ENCODE measurements around the gene TOR2A.
"Not testable (repeated sequence)": the region's sequence is repeated elsewhere in the genome, so short reads cannot be mapped to it uniquely, and the experiment has no call there.

The TOR2A gene

GRCh38 chr9:127768698-127769097 lies 33.6 kb upstream of the TOR2A start:
- no peak for DNase-seq (ENCODE audit: low read depth, low spot score)

- no peak for DNase-seq (ENCODE audit: low read depth, low spot score)
Observed at GRCh38 chr9:127767909-127768331, 32.8 kb upstream of the TOR2A start.

GRCh38 chr9:127767410-127767809 lies 32.3 kb upstream of the TOR2A start:
- DNase-seq (ENCODE audit: low read depth, low spot score), result no peak

- DNase-seq (ENCODE audit: low read depth, low spot score), result no peak
Observed at GRCh38 chr9:127765418-127765817, 30.3 kb upstream of the TOR2A start.

GRCh38 chr9:127763918-127764384 lies 28.9 kb upstream of the TOR2A start:
- no peak for DNase-seq (ENCODE audit: low read depth, low spot score)

- DNase-seq (ENCODE audit: low read depth, low spot score), result no peak
Observed at GRCh38 chr9:127762111-127762676, 27.1 kb upstream of the TOR2A start.

- DNase-seq (ENCODE audit: low read depth, low spot score), result no peak
Observed at GRCh38 chr9:127761491-127761956, 26.4 kb upstream of the TOR2A start.

- no peak for DNase-seq (ENCODE audit: low read depth, low spot score)
Observed at GRCh38 chr9:127761061-127761460, 26.0 kb upstream of the TOR2A start.

- DNase-seq (ENCODE audit: low read depth, low spot score), result no peak
Observed at GRCh38 chr9:127758843-127759242, 23.7 kb upstream of the TOR2A start.

GRCh38 chr9:127756776-127757175 lies 21.7 kb upstream of the TOR2A start:
- not testable (repeated sequence) for DNase-seq (ENCODE audit: low read depth, low spot score)

GRCh38 chr9:127756233-127756632 lies 21.1 kb upstream of the TOR2A start:
- no peak for DNase-seq (ENCODE audit: low read depth, low spot score)

- DNase-seq (ENCODE audit: low read depth, low spot score), result no peak
Observed at GRCh38 chr9:127755061-127756060, 20.3 kb upstream of the TOR2A start.

GRCh38 chr9:127754099-127755060 lies 19.3 kb upstream of the TOR2A start:
- DNase-seq (ENCODE audit: low read depth, low spot score), result no peak

- DNase-seq (ENCODE audit: low read depth, low spot score), result no peak
Observed at GRCh38 chr9:127753622-127754021, 18.5 kb upstream of the TOR2A start.

GRCh38 chr9:127753148-127753547 lies 18.1 kb upstream of the TOR2A start:
- DNase-seq (ENCODE audit: low read depth, low spot score), result no peak

GRCh38 chr9:127751269-127752054 lies 16.4 kb upstream of the TOR2A start:
- no peak for DNase-seq (ENCODE audit: low read depth, low spot score)

- DNase-seq (ENCODE audit: low read depth, low spot score), result no peak
Observed at GRCh38 chr9:127749090-127749787, 14.1 kb upstream of the TOR2A start.

GRCh38 chr9:127746959-127747569 lies 12.0 kb upstream of the TOR2A start:
- no peak for DNase-seq (ENCODE audit: low read depth, low spot score)

GRCh38 chr9:127744398-127745110 lies 9.5 kb upstream of the TOR2A start:
- DNase-seq (ENCODE audit: low read depth, low spot score), result no peak

Data from activated CD4-positive, CD25-positive, alpha-beta regulatory T cell treated with anti-CD3 and anti-CD28 coated beads, Interleukin-2, amount 50 U/mL, for 16 hours (primary cell).